Measurements from ENCODE around the gene PRKAA2.
A peak's percentile ranks its signal among the peaks of the same experiment; 100 is the strongest.
"Not testable (repeated sequence)": the region's sequence is repeated elsewhere in the genome, so short reads cannot be mapped to it uniquely, and the experiment has no call there.

PRKAA2 gene

GRCh38 chr1:56644919-56645676 is at the start of gene PRKAA2:
Gene PRKAA2, plus strand, starts transcription at chr1:56645314. Its CDS starts 74 bp downstream, at chr1:56645388.
- peak; percentile 48 for DNase-seq (ENCODE audit: low spot score)
- Histone ChIP-seq H3K9me3 (ENCODE audit: severe bottlenecking) (no peaks in the 10 kb centered on the region), H3K4me1 (ENCODE audit: insufficient read depth, poor library complexity, severe bottlenecking) (no peaks in the 10 kb centered on the region), H3K36me3 (ENCODE audit: low read depth) (no peaks in the 10 kb centered on the region), H3K27ac (ENCODE audit: poor library complexity, severe bottlenecking) (no peak within 1 kb of the TSS), H3K27me3 (ENCODE audit: insufficient read depth, poor library complexity, severe bottlenecking) (peaks cover 5% of the 10 kb centered on the region), H3K4me3 (ENCODE audit: severe bottlenecking) (peak within 1 kb of the TSS; percentile 69)
- TF ChIP-seq, protein P1, sequence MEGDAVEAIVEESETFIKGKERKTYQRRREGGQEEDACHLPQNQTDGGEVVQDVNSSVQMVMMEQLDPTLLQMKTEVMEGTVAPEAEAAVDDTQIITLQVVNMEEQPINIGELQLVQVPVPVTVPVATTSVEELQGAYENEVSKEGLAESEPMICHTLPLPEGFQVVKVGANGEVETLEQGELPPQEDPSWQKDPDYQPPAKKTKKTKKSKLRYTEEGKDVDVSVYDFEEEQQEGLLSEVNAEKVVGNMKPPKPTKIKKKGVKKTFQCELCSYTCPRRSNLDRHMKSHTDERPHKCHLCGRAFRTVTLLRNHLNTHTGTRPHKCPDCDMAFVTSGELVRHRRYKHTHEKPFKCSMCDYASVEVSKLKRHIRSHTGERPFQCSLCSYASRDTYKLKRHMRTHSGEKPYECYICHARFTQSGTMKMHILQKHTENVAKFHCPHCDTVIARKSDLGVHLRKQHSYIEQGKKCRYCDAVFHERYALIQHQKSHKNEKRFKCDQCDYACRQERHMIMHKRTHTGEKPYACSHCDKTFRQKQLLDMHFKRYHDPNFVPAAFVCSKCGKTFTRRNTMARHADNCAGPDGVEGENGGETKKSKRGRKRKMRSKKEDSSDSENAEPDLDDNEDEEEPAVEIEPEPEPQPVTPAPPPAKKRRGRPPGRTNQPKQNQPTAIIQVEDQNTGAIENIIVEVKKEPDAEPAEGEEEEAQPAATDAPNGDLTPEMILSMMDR (IDR thresholded peaks at IDR 0.05; ENCODE audit: poor library complexity, severe bottlenecking), result no peak
- peak; percentile 68 for ATAC-seq (ENCODE audit: low read depth)

DNA sequence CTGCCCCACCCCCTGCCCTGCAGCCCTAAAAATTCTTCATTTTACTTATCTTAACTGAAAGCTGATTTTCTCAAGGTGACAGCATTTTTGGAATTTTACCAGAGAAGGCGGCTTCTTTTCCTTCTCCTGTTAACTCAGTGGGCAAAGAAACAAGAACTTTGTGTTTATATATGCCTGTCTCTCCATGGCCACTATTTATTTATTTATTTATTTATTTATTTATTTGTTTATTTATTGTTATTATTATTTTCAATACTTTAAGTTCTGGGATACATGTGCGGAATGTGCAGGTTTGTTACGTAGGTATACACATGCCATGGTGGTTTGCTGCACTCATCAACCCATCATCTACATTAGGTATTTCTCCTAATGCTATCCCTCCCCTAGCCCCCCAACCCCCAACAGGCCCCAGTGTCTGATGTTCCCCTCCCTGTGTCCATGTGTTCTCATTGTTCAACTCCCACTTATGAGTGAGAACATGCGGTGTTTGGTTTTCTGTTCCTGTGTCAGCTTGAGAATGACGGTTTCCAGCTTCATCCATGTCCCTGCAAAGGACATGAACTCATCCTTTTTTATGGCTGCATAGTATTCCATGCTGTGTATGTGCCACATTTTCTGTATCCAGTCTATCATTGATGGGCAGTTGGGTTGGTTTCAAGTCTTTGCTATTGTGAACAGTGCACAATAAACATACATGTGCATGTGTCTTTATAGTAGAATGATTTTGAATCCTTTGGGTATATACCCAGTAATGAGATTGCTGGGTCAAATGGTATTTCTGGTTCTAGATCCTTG is 49.5 kb upstream of the PRKAA2 start:
- H3K27me3 ChIP-seq (ENCODE audit: insufficient read depth, poor library complexity, severe bottlenecking); H3K36me3 ChIP-seq (ENCODE audit: low read depth); H3K9me3 ChIP-seq (ENCODE audit: severe bottlenecking); H3K4me3 ChIP-seq (ENCODE audit: severe bottlenecking); ATAC-seq (ENCODE audit: low read depth); H3K4me1 ChIP-seq (ENCODE audit: insufficient read depth, poor library complexity, severe bottlenecking); H3K27ac ChIP-seq (ENCODE audit: poor library complexity, severe bottlenecking); DNase-seq (ENCODE audit: low spot score): not testable (repeated sequence)

- not testable (repeated sequence) for DNase-seq (ENCODE audit: low spot score); H3K4me3 ChIP-seq (ENCODE audit: severe bottlenecking); H3K4me1 ChIP-seq (ENCODE audit: insufficient read depth, poor library complexity, severe bottlenecking); H3K9me3 ChIP-seq (ENCODE audit: severe bottlenecking); ATAC-seq (ENCODE audit: low read depth); H3K27ac ChIP-seq (ENCODE audit: poor library complexity, severe bottlenecking); H3K27me3 ChIP-seq (ENCODE audit: insufficient read depth, poor library complexity, severe bottlenecking); H3K36me3 ChIP-seq (ENCODE audit: low read depth)
Observed at GRCh38 chr1:56610097-56610496, 35.0 kb upstream of the PRKAA2 start.

DNA sequence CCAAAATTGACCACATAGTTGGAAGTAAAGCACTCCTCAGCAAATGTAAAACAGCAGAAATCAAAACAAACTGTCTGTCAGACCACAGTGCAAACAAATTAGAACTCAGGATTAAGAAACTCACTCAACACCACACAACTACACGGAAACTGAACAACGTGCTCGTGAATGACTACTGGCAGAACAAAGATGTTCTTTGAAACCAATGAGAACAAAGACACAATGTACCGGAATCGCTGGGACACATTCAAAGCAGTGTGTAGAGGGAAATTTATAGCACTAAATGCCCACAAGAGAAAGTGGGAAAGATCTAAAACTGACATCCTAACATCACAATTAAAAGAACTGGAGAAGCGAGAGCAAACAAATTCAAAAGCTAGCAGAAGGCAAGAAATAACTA is 34.3 kb upstream of the PRKAA2 start:
- not testable (repeated sequence) for DNase-seq (ENCODE audit: low spot score); H3K4me1 ChIP-seq (ENCODE audit: insufficient read depth, poor library complexity, severe bottlenecking); H3K9me3 ChIP-seq (ENCODE audit: severe bottlenecking); H3K27ac ChIP-seq (ENCODE audit: poor library complexity, severe bottlenecking); H3K4me3 ChIP-seq (ENCODE audit: severe bottlenecking); H3K27me3 ChIP-seq (ENCODE audit: insufficient read depth, poor library complexity, severe bottlenecking); H3K36me3 ChIP-seq (ENCODE audit: low read depth); ATAC-seq (ENCODE audit: low read depth)

- H3K27me3 ChIP-seq (ENCODE audit: insufficient read depth, poor library complexity, severe bottlenecking), result no peaks in the 10 kb centered on the region
- DNase-seq (ENCODE audit: low spot score), result no peak
- peaks cover 5% of the 10 kb centered on the region for H3K4me1 ChIP-seq (ENCODE audit: insufficient read depth, poor library complexity, severe bottlenecking)
- H3K36me3 ChIP-seq (ENCODE audit: low read depth), result no peaks in the 10 kb centered on the region
- H3K27ac ChIP-seq (ENCODE audit: poor library complexity, severe bottlenecking), result no peak overlapping the region
- peak; percentile 93 for ATAC-seq (ENCODE audit: low read depth)
- H3K9me3 ChIP-seq (ENCODE audit: severe bottlenecking), result no peaks in the 10 kb centered on the region
- H3K4me3 ChIP-seq (ENCODE audit: severe bottlenecking), result no peak overlapping the region
- TF ChIP-seq, protein P1 (IDR thresholded peaks at IDR 0.05; ENCODE audit: poor library complexity, severe bottlenecking), result no peak
Observed at GRCh38 chr1:56617141-56617540, 28.0 kb upstream of the PRKAA2 start.

- Histone ChIP-seq H3K9me3 (ENCODE audit: severe bottlenecking) (no peaks in the 10 kb centered on the region), H3K4me3 (ENCODE audit: severe bottlenecking) (no peak overlapping the region), H3K27me3 (ENCODE audit: insufficient read depth, poor library complexity, severe bottlenecking) (no peaks in the 10 kb centered on the region), H3K27ac (ENCODE audit: poor library complexity, severe bottlenecking) (peak overlapping the region; percentile 46), H3K36me3 (ENCODE audit: low read depth) (no peaks in the 10 kb centered on the region), H3K4me1 (ENCODE audit: insufficient read depth, poor library complexity, severe bottlenecking) (peaks cover 21% of the 10 kb centered on the region)
- TF ChIP-seq, protein P1 (IDR thresholded peaks at IDR 0.05; ENCODE audit: poor library complexity, severe bottlenecking), result no peak
- ATAC-seq (ENCODE audit: low read depth) (no peak), DNase-seq (ENCODE audit: low spot score) (no peak)
Observed at GRCh38 chr1:56625819-56626440, 19.2 kb upstream of the PRKAA2 start.
